Measurements from ENCODE around the gene DHX32. TPM values are rescaled to one million over a fixed set of nuclear protein-coding genes. Genes with fewer than 3 reads are reported as not detected.
"Not testable (repeated sequence)": the region's sequence is repeated elsewhere in the genome, so short reads cannot be mapped to it uniquely, and the experiment has no call there.

Gene DHX32
- total RNA-seq, 1 experiment from 2014 or later, result 45.6 TPM

- POLR2A ChIA-PET, result no interaction called here
- intact Hi-C loops (cut with micrococcal nuclease), result no loop called here
- no peaks in the 10 kb centered on the region for H3K36me3 Mint-ChIP-seq (ENCODE audit: insufficient read depth, unreplicated experiment)
- peaks cover 6% of the 10 kb centered on the region for H3K4me1 Mint-ChIP-seq (ENCODE audit: insufficient read depth, unreplicated experiment)
- no peak overlapping the region for H3K27ac Mint-ChIP-seq (ENCODE audit: low read depth, unreplicated experiment)
- H3K9me3 Mint-ChIP-seq (ENCODE audit: unreplicated experiment), result no peaks in the 10 kb centered on the region
- CTCF ChIA-PET, result no interaction called here
- no peak for TF ChIP-seq CTCF (IDR thresholded peaks at IDR 0.05; ENCODE audit: unreplicated experiment)
- H3K4me3 Mint-ChIP-seq (ENCODE audit: unreplicated experiment), result no peak overlapping the region
- no peaks in the 10 kb centered on the region for H3K27me3 Mint-ChIP-seq (ENCODE audit: insufficient read depth, unreplicated experiment)
- no TSS peak for BruUV-seq (replicated peaks)
- no peak for DNase-seq (ENCODE audit: unreplicated experiment)
Measured at GRCh38 chr10:125926247-125926646, 45.2 kb upstream of the DHX32 start.

- intact Hi-C loops (cut with micrococcal nuclease), result no loop called here
- Mint-ChIP-seq H3K4me3 (ENCODE audit: unreplicated experiment) (no peak overlapping the region), H3K4me1 (ENCODE audit: insufficient read depth, unreplicated experiment) (peaks cover 6% of the 10 kb centered on the region), H3K9me3 (ENCODE audit: unreplicated experiment) (no peaks in the 10 kb centered on the region), H3K27me3 (ENCODE audit: insufficient read depth, unreplicated experiment) (no peaks in the 10 kb centered on the region), H3K27ac (ENCODE audit: low read depth, unreplicated experiment) (no peak overlapping the region), H3K36me3 (ENCODE audit: insufficient read depth, unreplicated experiment) (no peaks in the 10 kb centered on the region)
- no peak for DNase-seq (ENCODE audit: unreplicated experiment)
- no peak for TF ChIP-seq CTCF (IDR thresholded peaks at IDR 0.05; ENCODE audit: unreplicated experiment)
- POLR2A ChIA-PET, result interaction anchor here (0.6 kb wide), 1 partner anchor 1191 kb away, joined by 3 read pairs; no protein-coding TSS in a partner anchor
- no TSS peak for BruUV-seq (replicated peaks)
- CTCF ChIA-PET, result interaction anchor here (0.6 to 1.0 kb wide), 2 partner anchors 9 to 1651 kb away, joined by 5 to 6 read pairs; no protein-coding TSS in a partner anchor
Measured at GRCh38 chr10:125925262-125925834, 44.3 kb upstream of the DHX32 start.

GRCh38 chr10:125921643-125922306, 40.7 kb upstream of the DHX32 start:
- BruUV-seq (replicated peaks); H3K4me3 Mint-ChIP-seq (ENCODE audit: unreplicated experiment); CTCF ChIA-PET; H3K36me3 Mint-ChIP-seq (ENCODE audit: insufficient read depth, unreplicated experiment); DNase-seq (ENCODE audit: unreplicated experiment); H3K9me3 Mint-ChIP-seq (ENCODE audit: unreplicated experiment); H3K27me3 Mint-ChIP-seq (ENCODE audit: insufficient read depth, unreplicated experiment); H3K4me1 Mint-ChIP-seq (ENCODE audit: insufficient read depth, unreplicated experiment); POLR2A ChIA-PET; intact Hi-C loops (cut with micrococcal nuclease); H3K27ac Mint-ChIP-seq (ENCODE audit: low read depth, unreplicated experiment): not testable (repeated sequence)

GRCh38 chr10:125917704-125918361, 36.7 kb upstream of the DHX32 start:
- BruUV-seq (replicated peaks); H3K27ac Mint-ChIP-seq (ENCODE audit: low read depth, unreplicated experiment); POLR2A ChIA-PET; H3K4me3 Mint-ChIP-seq (ENCODE audit: unreplicated experiment); H3K36me3 Mint-ChIP-seq (ENCODE audit: insufficient read depth, unreplicated experiment); DNase-seq (ENCODE audit: unreplicated experiment); H3K27me3 Mint-ChIP-seq (ENCODE audit: insufficient read depth, unreplicated experiment); H3K4me1 Mint-ChIP-seq (ENCODE audit: insufficient read depth, unreplicated experiment); intact Hi-C loops (cut with micrococcal nuclease); H3K9me3 Mint-ChIP-seq (ENCODE audit: unreplicated experiment): not testable (repeated sequence)
- CTCF ChIA-PET, result interaction anchor here (1.0 kb wide), 1 partner anchor 49 kb away, joined by 3 read pairs; no protein-coding TSS in a partner anchor

- CTCF ChIA-PET, result interaction anchor here (0.6 kb wide), 1 partner anchor 17 kb away, joined by 3 read pairs; no protein-coding TSS in a partner anchor
- Mint-ChIP-seq H3K4me1 (ENCODE audit: insufficient read depth, unreplicated experiment) (peaks cover 5% of the 10 kb centered on the region), H3K4me3 (ENCODE audit: unreplicated experiment) (no peak overlapping the region), H3K27ac (ENCODE audit: low read depth, unreplicated experiment) (no peak overlapping the region), H3K9me3 (ENCODE audit: unreplicated experiment) (no peaks in the 10 kb centered on the region), H3K36me3 (ENCODE audit: insufficient read depth, unreplicated experiment) (no peaks in the 10 kb centered on the region), H3K27me3 (ENCODE audit: insufficient read depth, unreplicated experiment) (no peaks in the 10 kb centered on the region)
- intact Hi-C loops (cut with micrococcal nuclease), result no loop called here
- POLR2A ChIA-PET, result no interaction called here
- TF ChIP-seq CTCF (IDR thresholded peaks at IDR 0.05; ENCODE audit: unreplicated experiment), result no peak
- BruUV-seq (replicated peaks), result no TSS peak
- DNase-seq (ENCODE audit: unreplicated experiment), result no peak
Measured at GRCh38 chr10:125916977-125917376, 35.9 kb upstream of the DHX32 start.

GRCh38 chr10:125913277-125913676, 32.2 kb upstream of the DHX32 start:
- BruUV-seq (replicated peaks); H3K4me1 Mint-ChIP-seq (ENCODE audit: insufficient read depth, unreplicated experiment); H3K4me3 Mint-ChIP-seq (ENCODE audit: unreplicated experiment); POLR2A ChIA-PET; H3K9me3 Mint-ChIP-seq (ENCODE audit: unreplicated experiment); DNase-seq (ENCODE audit: unreplicated experiment); H3K27me3 Mint-ChIP-seq (ENCODE audit: insufficient read depth, unreplicated experiment); intact Hi-C loops (cut with micrococcal nuclease); H3K27ac Mint-ChIP-seq (ENCODE audit: low read depth, unreplicated experiment); H3K36me3 Mint-ChIP-seq (ENCODE audit: insufficient read depth, unreplicated experiment): not testable (repeated sequence)
- CTCF ChIA-PET, result interaction anchor here (0.6 kb wide), 1 partner anchor 866 kb away, joined by 3 read pairs; no protein-coding TSS in a partner anchor
